GM21529 (cell line): ENCODE results near the gene SUSD5.
"Not testable (repeated sequence)": the region's sequence is repeated elsewhere in the genome, so short reads cannot be mapped to it uniquely, and the experiment has no call there.

ENCODE experiments used
- ATAC-seq: cut with Tn5 transposase; IDR thresholded peaks from one replicate; pipeline ENCODE4 v1.9.1; 2021; ENCODE audit not compliant: unreplicated experiment

Gene SUSD5

DNA sequence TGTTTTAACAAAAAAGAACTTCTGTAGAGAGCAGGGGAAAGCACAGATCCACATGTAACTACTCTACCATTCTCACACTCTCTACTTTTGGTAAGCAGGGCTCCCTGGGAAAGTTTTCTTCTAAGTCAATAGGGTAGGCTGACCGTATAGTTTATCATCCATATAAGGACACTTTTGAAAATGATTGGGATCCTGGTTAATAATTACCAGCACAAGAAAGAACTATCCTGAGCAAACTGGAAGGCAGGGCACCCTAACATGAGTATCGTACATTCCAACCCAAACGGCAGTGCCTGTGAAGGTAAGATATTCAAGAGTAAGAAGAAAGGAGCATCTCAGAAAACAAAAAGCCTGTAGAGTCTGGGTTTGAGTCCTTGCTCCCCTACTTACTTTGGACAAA is 22.1 kb downstream of the SUSD5 start:
- no peak for ATAC-seq

DNA sequence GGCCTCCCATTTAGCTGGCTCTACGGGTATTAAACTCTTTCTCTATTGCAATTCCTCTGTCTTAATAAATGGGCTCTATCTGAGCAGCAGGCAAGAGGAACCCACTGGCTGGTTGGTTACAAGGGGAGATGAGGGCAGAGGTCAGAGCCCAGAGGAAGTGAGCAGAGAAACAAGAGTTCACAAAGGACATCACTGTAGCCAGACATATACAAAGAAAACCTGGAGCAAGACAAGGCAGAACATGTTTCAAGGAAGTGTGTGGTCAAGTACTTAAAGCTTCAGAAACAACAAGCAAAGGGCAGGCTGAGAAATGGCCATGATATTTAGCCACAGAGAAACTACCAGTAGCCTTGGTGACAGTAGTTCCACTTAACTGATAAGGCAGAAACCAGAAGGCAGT is 24.3 kb downstream of the SUSD5 start:
- no peak for ATAC-seq

DNA sequence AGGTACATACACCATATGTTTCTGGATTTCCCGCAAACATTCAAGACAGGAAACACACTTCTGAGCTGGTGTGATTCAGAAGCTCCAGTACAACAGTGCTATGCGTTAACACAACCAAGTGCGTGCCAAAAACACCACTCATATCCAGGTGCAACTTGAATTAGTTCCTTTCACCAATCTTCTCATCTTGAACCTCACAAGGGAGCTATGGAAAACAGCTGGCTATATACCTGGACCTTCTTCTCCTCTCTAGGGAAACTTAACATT is 31.3 kb downstream of the SUSD5 start:
- no peak for ATAC-seq

DNA sequence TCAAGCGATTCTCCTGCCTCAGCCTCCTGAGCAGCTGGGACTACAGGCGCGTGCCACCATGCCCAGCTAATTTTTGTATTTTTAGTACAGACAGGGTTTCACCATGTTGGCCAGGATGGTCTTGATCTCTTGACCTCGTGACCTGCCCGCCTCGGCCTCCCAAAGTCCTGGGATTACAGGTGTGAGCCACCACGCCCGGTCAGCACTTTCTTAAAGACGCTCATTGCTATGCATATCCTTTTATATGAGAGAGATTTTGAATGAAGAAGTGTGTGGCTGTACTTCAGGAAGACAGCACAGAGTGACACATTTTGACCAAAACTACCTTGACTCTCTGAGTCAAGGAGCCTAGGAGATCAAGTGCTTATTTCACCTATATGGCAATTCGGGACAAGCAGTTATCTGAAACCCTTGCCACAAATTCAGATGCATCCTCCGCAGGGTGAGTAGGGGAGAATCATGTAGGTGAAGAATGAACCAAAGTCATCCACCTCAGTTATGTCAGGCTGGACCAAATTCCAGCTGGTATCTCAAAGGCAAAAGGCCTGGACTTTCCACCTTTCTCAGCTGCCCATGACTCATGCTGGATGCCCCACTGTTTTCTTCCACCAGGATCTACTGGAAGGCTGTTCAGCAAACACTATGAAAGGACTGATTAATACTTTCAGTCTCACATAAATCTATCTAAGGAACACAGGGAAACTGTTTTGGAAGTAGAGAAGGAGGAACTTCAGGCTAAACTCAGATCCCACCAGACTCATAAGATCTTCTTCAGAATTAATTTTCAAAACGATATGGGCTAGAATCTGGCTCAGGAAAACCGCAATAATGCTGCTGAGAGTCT is 31.9 kb downstream of the SUSD5 start:
- no peak for ATAC-seq

DNA sequence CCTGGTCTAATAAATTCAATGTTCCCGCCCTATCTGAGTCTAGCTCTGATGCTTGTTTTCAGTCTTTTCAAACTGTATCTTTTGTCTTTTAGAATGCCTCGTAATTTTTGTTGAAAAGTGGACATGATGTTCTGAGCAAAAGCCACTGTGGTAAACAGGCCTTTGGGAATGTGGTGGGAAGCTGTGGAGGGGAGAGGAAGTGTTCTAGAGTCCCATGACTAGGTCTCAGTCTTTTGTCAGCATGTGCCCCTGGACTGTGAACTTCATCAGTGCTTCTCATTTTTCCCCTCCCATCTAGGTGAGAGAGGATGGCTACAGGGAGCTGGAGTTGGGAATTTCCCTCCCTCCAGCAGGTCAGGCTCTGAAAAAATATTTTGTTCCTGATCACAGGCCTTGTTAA is 33.7 kb downstream of the SUSD5 start:
- no peak for ATAC-seq

DNA sequence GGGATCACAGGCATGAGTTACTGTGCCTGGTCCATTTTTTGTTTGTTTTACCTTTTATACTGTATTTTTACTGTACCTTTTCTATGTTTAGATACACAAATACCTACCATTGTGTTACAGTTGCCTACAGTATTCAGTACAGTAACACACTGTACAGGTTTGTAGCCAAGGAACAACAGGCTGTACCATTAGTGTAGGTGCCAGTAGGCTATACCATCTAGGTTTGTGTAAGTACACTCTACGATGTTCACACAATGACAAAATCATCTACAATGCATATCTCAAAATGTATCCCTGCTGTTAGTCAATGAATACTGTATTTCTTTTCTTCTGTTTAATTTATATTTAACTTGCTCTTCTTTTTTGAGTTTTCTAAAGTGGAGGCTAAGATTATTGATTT is 37.0 kb downstream of the SUSD5 start:
- not testable (repeated sequence) for ATAC-seq

DNA sequence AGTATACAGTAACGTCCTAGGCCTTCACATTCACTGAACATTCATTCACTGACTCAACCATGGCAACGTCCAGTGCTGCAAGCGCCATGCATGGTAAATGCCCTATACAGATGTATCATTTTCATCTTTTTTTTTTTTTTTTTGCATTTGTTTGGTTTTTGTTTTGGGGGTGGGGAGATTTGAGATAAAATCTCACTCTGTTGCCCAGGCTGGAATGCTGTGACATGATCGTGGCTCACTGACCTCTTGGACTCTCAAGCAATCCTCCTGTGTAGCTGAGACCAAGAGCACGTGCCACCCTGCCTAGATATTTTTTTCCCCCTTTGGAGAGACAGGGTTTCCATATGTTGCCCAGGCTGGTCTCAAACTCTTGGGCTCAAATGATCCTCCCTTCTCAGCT is 37.4 kb downstream of the SUSD5 start:
- no peak for ATAC-seq

DNA sequence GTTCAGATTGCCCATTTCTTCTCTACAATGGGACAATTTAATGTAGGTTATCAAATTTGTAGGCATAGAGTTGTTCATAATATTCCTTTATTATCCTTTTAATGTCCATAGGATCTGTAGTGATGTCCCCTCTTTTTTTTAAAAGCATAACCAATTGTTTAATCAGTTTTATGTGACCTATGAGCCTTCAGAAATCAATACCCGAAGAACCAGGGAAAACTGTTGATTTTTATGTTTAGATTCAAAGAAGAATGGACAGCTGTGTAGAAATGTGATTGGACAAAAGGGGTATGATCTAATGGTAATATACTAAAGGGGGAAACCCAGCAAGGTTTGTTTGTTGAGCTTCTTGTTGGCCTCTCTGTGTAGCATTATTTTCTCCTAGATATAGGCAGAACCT is 39.5 kb downstream of the SUSD5 start:
- ATAC-seq = no peak

DNA sequence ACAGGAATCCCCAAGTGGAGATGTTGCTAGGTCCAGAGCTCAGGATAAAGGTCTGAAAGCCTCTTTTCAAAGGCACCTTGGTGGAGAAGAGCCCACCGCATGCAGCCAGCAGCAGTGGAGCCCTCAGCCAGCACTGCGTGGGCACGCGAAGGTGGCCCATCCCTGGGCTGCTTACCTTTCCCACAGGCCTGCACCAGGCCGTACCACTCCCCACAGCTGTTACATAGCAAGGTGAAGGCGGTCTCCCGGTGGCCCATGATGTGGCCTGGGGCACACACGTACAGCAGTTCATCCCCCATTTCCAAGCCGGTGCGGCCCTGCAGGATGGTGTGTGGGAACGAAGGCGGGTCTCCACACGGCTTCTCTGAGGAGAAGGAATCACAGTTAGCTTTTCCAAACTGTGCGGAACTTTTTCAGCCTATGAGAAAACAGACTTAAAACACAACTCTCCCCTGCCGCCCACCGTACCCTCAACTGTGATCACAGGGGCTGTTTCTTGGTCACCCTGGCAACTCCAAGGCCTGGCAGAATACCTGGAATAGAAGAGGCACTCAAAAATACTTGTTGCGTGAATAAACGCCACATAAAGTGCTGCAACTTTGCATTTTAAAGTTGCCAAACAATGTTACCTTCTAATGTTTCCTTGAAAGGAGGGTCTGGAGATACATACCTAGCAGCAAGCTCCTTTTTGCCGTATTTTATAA is 43.7 kb downstream of the SUSD5 start:
- ATAC-seq = no peak

DNA sequence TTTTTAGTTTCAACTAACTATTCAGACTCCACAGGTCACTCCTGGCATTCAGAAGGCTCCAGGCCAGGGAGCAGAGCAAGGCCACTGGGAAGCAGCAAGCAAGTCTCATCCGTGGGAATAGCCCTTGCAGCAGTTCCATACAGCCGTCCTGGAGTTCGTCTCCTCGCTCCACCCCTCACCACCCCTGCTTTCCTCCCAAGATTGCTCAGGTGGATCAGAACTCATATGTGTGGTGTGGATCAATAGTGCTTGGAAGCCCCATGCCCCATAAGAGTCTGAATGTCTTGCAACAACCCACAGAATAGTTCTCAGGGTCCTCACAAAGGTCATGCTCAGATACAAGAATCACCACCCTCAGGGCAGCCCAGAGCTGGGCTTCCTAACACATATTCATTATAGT is 44.5 kb downstream of the SUSD5 start:
- ATAC-seq = no peak

DNA sequence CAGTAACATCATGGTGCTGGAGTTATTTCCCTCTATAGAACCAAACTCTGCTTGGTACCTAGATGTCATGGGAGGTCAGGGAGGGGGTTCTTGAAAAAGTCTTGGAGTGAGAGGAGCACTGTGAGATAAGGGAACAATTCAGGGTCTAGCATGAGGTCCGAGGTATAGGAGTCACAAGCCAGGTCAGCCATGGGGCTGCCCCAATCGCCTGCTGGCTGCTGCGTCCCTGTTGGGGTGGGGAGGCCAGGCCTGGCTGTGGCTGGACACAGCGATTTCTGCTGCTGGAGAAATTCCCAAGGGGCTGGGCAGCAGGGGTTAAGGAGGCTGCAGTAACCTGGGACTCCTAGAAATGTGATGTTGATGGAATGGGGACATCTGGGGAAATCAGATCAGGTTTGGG is 44.9 kb downstream of the SUSD5 start:
- ATAC-seq = no peak

DNA sequence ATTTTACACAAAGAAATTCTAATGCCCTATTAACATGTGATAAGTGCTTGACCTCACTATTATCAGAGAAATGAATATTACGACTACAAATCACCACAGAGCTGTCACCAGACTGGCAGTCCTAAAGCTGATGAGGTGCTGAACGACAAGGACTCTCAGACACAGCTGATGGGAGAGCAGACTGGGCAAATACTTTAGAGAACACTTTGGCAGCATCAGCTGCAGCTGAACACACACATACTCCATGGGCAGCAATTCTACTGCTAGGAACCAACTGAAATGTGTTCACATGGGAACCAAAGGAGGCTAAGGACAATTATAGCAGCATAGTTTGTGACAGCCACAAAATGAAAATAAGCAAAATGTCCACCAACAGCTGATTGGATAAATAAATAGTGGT is 45.5 kb downstream of the SUSD5 start:
- ATAC-seq = no peak

DNA sequence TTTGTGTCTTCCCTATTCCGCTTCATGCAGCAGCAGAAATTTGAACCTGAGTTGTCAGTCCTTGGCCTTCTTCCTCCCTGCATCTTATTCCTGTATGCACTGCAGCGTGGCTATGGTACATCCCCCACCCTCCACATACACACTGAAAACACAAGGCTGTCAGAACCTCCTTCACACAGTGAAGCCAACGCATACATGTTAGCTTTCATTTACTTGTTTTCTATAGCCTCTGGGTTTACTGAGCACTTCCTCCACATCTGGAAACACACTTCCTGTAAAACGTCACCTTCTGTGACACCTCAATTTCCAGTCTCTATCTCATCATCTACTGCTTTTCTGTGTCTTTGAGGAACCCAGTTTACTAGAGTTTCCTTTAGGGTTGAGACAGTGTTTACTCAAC is 47.0 kb downstream of the SUSD5 start:
- no peak for ATAC-seq

DNA sequence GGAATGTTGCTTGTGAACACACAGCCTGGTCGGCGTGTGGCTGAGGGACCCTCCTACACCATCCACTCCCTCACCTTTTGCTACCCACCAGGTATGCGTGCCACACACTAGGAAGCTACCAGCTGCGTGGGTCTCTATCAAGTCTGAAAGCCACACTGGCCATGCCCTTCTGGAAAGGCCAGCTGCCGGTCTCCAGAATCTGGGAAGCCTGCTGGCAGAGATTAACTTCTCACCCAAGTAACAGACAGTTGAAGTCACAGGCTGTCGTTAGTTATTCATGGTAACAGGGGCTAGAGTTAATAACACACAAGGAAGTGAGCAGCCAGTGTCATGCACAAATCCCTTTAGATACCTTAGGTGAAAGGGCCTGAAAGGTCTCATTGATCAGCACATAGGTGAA is 48.1 kb downstream of the SUSD5 start:
- no peak for ATAC-seq

DNA sequence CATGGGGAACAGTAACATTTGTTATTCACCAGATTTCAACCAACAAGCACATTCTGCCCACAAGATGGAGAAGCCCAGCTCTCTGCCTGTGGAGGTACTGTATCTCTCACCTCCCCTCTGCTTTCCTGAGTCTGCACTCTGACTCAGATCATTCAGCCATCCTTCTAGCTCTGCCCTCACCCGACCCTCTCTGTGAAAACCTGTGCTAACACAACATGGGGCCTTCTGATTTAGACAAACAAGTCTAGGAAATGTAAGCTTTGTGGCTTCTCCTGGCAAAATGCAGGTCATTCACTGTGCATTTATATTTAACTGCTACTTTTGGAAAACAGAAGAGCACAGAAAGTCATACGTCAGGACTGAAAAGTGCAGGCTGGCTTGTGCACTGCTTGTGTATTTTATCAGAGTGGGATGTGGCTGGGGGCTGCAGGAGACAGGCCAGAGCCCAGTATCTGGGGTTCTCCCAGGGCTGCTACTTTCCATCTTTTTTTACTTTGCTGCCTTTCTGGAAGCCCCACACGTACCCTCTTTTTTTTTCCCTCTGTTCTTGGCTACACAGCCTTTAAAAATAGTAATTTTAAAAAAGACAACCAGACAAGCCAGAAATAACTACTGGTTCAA is 50.8 kb downstream of the SUSD5 start:
- ATAC-seq = no peak

DNA sequence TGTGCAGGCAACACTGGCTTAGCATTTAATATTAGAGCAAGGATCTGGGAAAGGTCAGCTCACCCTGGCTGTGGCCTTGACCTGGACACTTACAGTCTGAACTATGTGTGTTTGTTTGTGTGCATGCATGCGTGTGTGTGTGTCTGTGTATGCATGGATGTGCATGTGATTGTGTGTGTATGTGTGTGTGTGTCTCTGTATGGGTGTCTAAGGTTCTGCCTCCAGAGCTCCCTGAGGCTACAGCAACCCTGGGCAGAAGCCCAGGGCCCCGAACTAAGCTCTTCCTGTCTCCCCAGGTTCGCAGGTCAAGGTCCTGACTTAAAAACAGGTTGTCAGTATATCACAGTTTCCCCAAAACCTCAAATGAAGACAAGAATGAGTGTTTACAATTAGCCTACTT is 51.3 kb downstream of the SUSD5 start:
- ATAC-seq = no peak

DNA sequence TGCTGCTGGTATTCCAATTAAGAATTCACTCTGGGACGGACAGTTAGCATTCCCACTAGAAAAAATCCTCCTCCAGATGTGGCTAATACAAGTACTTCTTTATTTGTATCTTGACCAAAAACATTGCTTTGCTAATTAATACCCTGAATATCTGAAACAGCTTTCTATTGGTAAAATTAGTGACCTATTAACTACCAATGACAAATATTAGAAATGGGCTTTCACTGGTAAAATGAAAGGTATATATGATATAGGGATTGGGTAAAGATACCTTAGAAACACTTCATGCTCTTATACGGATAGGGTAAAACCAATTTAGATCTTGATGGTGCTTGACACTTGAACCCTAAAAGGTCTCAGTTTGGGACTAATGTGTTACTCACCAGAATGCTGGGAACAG is 52.5 kb downstream of the SUSD5 start:
- no peak for ATAC-seq

DNA sequence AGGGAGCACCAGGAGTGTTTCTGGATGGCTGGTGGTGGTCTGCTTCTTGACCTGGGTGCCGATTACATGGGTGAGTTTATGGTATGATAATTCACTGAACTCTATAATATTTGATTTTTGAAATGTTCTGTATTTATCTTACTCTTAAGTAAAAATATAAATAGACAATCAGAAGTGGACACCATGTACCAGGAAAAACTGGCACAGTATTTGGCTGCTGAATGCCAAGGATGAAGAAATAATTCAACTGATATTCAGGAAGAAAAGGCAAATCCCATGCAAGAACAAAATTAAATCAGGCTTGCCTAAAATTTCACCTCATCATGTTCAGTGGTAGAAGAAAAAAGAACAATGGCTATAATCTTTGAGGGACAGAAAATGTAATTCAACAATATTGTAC is 53.2 kb downstream of the SUSD5 start:
- ATAC-seq = no peak

DNA sequence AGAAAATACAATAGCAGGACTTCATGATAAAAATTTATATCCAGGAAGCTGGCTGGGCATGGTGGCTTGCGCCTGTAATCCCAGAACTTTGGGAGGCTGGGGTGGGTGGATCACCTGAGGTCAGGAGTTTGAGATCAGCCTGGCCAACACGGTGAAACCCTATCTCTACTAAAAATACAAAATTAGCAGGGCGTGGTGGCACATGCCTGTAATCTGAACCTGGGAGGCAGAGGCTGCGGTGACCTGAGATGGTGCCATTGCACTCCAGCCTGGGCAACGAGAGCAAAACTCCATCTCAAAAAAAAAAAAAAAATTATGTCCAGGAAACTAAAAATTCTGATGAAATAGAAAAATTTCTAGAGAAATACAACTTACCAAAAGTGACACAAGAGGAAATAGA is 56.0 kb downstream of the SUSD5 start:
- not testable (repeated sequence) for ATAC-seq

DNA sequence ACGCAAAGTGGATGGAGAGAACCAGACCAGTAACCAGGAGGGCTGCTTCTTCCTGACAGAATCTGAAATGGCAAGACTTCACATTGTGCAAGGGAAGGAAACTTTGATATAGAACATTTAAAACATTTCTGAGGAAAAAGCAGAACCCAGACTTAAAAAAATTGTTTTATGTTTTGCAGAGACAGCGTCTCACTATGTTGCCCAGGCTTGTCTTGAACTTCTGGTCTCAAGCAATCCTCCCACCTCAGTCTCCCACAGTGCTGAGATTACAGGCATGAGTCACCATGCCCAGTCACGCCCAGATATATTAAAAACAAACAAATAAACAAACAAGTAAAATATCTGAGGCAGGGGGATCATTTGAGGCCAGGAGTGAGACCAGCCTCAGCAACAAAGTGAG is 58.6 kb downstream of the SUSD5 start:
- ATAC-seq = no peak

DNA sequence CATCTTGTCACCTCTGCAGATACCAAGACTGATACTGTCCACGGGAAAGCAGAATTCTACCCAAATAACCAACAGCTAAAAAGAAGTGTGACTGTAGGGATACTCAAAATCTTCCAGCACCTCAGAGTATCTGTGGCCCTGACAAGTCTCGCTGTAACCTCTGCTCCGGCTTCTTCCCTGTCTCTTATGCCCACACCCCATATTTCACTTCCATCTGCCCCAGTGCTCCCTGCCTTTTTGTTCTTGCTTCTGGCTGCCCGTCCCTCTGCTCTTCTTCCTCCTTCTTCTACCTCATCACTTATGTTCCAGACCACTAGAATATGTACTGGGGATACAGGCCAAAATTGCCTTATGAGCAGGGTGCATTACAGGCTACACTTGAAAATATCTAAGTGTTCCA is 59.4 kb downstream of the SUSD5 start:
- ATAC-seq = no peak

DNA sequence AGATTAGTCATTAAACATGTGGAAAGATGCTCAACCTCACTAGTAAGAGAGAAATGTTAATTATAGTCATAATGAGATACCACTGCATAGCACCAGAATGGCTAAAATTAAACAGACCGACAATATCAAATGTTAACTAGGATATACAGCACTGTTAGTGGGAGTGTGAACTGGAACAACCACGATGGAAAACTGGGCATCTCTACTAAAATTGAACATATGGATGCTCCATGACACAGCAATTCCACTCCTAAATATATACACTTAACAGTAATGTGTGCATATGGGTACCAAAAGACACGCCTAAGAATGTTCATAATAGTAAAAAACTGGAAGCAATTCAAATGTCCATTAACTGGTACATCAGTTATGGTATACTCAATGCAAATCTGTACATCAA is 63.3 kb downstream of the SUSD5 start:
- no peak for ATAC-seq

DNA sequence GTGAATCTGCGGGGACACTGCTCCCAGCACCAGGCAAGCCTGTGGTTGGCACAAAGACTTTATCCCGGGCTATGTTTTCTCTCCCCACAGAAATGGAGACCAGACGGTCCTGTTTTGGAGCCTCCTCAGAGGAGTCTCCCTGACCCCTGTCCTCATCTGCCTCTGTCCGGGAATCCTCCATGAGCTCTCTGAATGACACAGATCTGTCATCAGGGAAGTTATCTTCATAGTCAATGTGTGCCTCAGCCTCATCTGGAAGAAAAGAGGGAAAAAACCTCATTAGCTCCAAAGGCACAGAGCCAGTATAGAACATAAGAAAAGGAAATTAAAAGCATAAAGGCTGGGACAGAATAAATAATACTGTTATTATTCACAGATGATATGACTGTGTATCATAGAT is 64.8 kb downstream of the SUSD5 start:
- ATAC-seq = no peak
